SK-N-SH treated with all-trans-retinoic acid at 6 μM for 48 hours (cell line): Measurements from ENCODE around the gene PSMB7.

Source experiments
- OSR1 ChIP-seq: fragments of 250-450 bp; sonication (Bioruptor Pico); IDR thresholded peaks from 2 replicates; pipeline ENCODE4 v1.8.0; 2022; ENCODE audit warnings: moderate library complexity, mild to moderate bottlenecking, inconsistent platforms
- PATZ1 ChIP-seq: fragments of 250-450 bp; sonication (Bioruptor Pico); IDR thresholded peaks from 2 replicates; pipeline ENCODE4 v1.8.0; 2020; ENCODE audit warnings: mild to moderate bottlenecking, moderate library complexity, borderline replicate concordance
- PPARA ChIP-seq: fragments of 250-450 bp; sonication (Bioruptor Pico); IDR thresholded peaks from 2 replicates; pipeline ENCODE4 v1.5.0; 2020; ENCODE audit warnings: mild to moderate bottlenecking, borderline replicate concordance
- RARB ChIP-seq: fragments of 250-450 bp; sonication (Bioruptor Pico); IDR thresholded peaks from 2 replicates; pipeline ENCODE4 v1.8.0; 2021; ENCODE audit warnings: mild to moderate bottlenecking, moderate library complexity
- ZFP3 ChIP-seq: fragments of 250-450 bp; sonication (Bioruptor Pico); IDR thresholded peaks from 2 replicates; pipeline ENCODE4 v1.5.0; 2020; ENCODE audit warnings: mild to moderate bottlenecking, moderate library complexity

GRCh38 chr9:124399968-124400940, 15.0 kb downstream of the PSMB7 start:
- TF ChIP-seq RARB (CRISPR knock-in tag) (no peak), PATZ1 (CRISPR knock-in tag) (no peak), PPARA (CRISPR knock-in tag) (no peak), OSR1 (CRISPR knock-in tag) (no peak), ZFP3 (CRISPR knock-in tag) (no peak)
